ENCODE results near the gene ADAM12. TPM values are rescaled to one million over a fixed set of nuclear protein-coding genes. Genes with fewer than 3 reads are reported as not detected.

The ADAM12 gene
- total RNA-seq, 2 donors from 2014 or later: 0.27 to 2.2 TPM

DNA sequence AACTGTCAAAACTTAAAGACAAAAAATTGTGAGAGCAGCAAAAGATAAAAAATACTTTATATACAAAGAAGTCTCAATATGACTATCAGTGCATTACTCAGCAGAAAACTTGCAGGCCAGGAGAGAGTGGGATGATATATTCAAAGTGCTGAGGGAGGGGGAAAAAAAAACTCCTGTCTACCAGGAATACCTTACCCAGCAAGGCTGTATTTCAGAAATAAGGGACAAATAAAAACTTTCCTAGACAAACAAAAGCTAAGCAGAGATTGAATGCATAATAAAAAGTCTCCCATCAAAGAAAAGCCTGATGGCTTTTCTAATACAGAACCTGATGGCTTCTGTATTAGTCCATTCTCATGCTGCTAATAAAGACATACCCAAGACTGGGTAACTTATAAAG lies 31.1 kb downstream of the ADAM12 start:
- Histone ChIP-seq H3K27me3 (replicated peaks; ENCODE audit: insufficient read depth) (no peaks in the 10 kb centered on the region), H3K4me1 (ENCODE audit: control insufficient read depth in 1 of 2, low read depth in 2 of 2) (no peaks in the 10 kb centered on the region), H3K4me3 (no peak overlapping the region), H3K36me3 (no peaks in the 10 kb centered on the region), H3K27ac (no peak overlapping the region), H3K9me3 (no peaks in the 10 kb centered on the region)
- TF ChIP-seq, protein P1, sequence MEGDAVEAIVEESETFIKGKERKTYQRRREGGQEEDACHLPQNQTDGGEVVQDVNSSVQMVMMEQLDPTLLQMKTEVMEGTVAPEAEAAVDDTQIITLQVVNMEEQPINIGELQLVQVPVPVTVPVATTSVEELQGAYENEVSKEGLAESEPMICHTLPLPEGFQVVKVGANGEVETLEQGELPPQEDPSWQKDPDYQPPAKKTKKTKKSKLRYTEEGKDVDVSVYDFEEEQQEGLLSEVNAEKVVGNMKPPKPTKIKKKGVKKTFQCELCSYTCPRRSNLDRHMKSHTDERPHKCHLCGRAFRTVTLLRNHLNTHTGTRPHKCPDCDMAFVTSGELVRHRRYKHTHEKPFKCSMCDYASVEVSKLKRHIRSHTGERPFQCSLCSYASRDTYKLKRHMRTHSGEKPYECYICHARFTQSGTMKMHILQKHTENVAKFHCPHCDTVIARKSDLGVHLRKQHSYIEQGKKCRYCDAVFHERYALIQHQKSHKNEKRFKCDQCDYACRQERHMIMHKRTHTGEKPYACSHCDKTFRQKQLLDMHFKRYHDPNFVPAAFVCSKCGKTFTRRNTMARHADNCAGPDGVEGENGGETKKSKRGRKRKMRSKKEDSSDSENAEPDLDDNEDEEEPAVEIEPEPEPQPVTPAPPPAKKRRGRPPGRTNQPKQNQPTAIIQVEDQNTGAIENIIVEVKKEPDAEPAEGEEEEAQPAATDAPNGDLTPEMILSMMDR (IDR thresholded peaks at IDR 0.05): no peak
- ATAC-seq (ENCODE audit: insufficient number of reproducible peaks, low FRiP score, low read depth): no peak
- DNase-seq (ENCODE audit: low spot score): no peak

DNA sequence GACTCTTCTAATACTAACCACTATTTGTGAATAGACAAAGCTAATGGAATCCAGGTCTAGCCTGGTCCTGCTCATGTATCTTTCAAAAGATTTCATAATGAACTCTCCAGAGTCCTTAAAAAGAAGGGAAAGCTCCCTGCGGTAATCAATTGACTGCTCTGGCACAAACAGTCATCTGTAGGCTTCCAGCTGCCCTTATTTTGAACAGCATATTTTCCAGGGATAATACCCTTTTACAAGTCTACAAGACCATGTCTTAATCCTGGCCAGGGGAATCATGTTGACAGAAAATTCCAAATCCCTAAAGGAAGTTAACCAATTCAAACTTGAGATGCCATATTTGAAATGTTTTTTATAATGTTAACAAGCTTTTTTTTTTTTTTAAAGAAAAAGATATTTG lies 34.6 kb downstream of the ADAM12 start:
- Histone ChIP-seq H3K36me3 (no peaks in the 10 kb centered on the region), H3K9me3 (no peaks in the 10 kb centered on the region), H3K27me3 (replicated peaks; ENCODE audit: insufficient read depth) (no peaks in the 10 kb centered on the region), H3K4me1 (ENCODE audit: control insufficient read depth in 1 of 2, low read depth in 2 of 2) (no peaks in the 10 kb centered on the region), H3K4me3 (no peak overlapping the region), H3K27ac (no peak overlapping the region)
- no peak for ATAC-seq (ENCODE audit: insufficient number of reproducible peaks, low FRiP score, low read depth)
- DNase-seq (ENCODE audit: low spot score): no peak
- TF ChIP-seq, protein P1 (IDR thresholded peaks at IDR 0.05): no peak

DNA sequence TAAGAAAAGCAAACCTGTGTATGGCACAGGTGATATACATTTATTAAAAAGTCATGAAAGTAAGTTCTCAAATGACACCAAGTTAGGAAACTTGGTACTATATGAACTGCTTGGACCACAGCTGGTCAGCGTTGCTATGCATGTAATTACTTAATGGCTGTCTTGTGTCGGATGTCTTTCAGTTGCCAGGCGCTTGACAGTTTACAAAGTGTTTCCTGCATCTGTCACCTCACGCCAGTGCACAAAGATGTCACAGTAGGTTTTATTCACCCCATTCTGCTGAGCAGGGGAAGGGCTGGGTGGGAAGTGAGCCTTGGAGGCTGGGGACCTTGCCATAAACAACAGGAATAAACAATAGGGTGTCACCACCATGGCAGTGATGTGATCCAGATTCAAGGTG lies 35.8 kb downstream of the ADAM12 start:
- no peak overlapping the region for H3K4me3 ChIP-seq
- no peak for ATAC-seq (ENCODE audit: insufficient number of reproducible peaks, low FRiP score, low read depth)
- no peaks in the 10 kb centered on the region for H3K9me3 ChIP-seq
- H3K36me3 ChIP-seq: no peaks in the 10 kb centered on the region
- H3K27me3 ChIP-seq (replicated peaks; ENCODE audit: insufficient read depth): no peaks in the 10 kb centered on the region
- DNase-seq (ENCODE audit: low spot score): no peak
- TF ChIP-seq, protein P1 (IDR thresholded peaks at IDR 0.05): no peak
- no peak overlapping the region for H3K27ac ChIP-seq
- H3K4me1 ChIP-seq (ENCODE audit: control insufficient read depth in 1 of 2, low read depth in 2 of 2): no peaks in the 10 kb centered on the region

DNA sequence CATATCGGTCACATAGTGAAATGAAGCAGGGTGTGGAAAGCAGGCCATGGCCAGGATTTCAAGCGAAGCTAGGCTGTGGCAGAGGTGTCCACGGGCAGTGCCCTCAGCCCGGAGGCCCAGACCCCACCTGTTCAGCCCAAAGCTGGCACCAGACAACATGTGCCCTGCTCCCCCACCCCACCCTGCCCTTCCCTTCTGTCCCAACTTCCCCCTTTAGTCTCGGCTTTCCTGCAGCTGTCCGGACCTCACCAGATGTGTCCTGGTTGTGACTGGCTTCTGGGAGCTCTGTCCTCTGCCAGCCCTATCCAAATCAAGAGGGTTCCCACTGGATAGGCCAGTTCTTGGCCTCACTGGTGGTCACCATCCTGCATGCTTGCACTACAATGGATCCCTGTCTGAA lies 37.3 kb downstream of the ADAM12 start:
- H3K27ac ChIP-seq: no peak overlapping the region
- DNase-seq (ENCODE audit: low spot score) (no peak), ATAC-seq (ENCODE audit: insufficient number of reproducible peaks, low FRiP score, low read depth) (no peak)
- H3K27me3 ChIP-seq (replicated peaks; ENCODE audit: insufficient read depth): no peaks in the 10 kb centered on the region
- no peaks in the 10 kb centered on the region for H3K36me3 ChIP-seq
- no peaks in the 10 kb centered on the region for H3K9me3 ChIP-seq
- TF ChIP-seq, protein P1 (IDR thresholded peaks at IDR 0.05): no peak
- H3K4me1 ChIP-seq (ENCODE audit: control insufficient read depth in 1 of 2, low read depth in 2 of 2): no peaks in the 10 kb centered on the region
- H3K4me3 ChIP-seq: no peak overlapping the region

DNA sequence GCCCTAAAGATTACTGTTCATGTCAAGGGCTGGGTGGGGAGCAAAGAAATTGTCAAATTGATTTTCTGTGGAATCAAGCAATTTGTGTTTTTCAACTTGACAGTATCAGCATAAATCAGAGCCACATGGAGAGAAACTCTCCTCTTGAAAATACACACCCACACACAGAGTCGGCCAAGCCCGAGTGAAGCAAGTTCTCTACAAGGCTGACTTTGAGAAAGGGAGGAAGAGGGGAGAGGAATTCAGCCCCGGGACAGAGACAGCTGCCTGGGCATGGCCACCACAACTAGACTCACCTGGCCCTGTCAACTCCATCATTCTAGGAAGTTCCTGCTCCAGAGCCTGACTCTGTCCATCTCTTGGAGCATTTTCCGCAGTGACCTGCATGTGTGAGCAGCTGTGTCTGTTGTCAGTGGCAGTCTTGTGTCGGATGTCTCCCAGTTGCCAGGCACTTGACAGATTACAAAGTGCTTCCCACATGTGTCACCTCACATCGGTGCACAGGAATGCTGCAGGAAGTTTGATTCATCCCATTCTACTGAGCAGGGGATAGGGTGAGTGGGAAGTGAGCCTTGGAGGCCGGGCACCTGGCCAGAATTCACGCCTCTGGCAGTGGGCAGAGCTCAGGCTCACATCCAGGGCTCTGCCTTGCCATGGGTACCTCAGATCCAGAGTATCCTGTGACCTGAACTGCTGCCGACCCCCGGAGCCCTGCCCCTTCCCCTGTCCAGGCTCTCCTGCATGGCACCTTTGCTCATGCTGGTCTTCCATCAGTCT lies 37.9 kb downstream of the ADAM12 start:
- H3K27ac ChIP-seq: no peak overlapping the region
- H3K9me3 ChIP-seq: no peaks in the 10 kb centered on the region
- DNase-seq (ENCODE audit: low spot score): no peak
- no peak for ATAC-seq (ENCODE audit: insufficient number of reproducible peaks, low FRiP score, low read depth)
- H3K36me3 ChIP-seq: no peaks in the 10 kb centered on the region
- no peaks in the 10 kb centered on the region for H3K4me1 ChIP-seq (ENCODE audit: control insufficient read depth in 1 of 2, low read depth in 2 of 2)
- no peaks in the 10 kb centered on the region for H3K27me3 ChIP-seq (replicated peaks; ENCODE audit: insufficient read depth)
- TF ChIP-seq, protein P1 (IDR thresholded peaks at IDR 0.05): no peak
- no peak overlapping the region for H3K4me3 ChIP-seq
